Osteoblast (primary cell): ENCODE results near the gene JMJD4. TPM values are rescaled to one million over a fixed set of nuclear protein-coding genes. Genes with fewer than 3 reads are reported as not detected.

ENCODE experiments used
- DNase-seq: peaks from one replicate; pipeline ENCODE4 v3.0.0; 2011; ENCODE audit warnings: low spot score, mixed read lengths; ENCODE audit not compliant: insufficient read length; ENCODE audit errors: missing footprints
- H2AFZ ChIP-seq: 2 replicates; pipeline ENCODE4 v1.6.0; 2011; ENCODE audit warnings: mild to moderate bottlenecking, low read length
- H3K27ac ChIP-seq: 2 replicates; pipeline ENCODE4 v1.5.1; 2011; ENCODE audit warnings: mild to moderate bottlenecking, low read depth, low read length, moderate library complexity
- H3K27me3 ChIP-seq: 2 replicates; pipeline ENCODE4 v1.6.0; 2012; ENCODE audit warnings: mild to moderate bottlenecking, control low read depth, inconsistent platforms, low read length, moderate library complexity; ENCODE audit not compliant: insufficient read depth
- H3K36me3 ChIP-seq: 2 replicates; pipeline ENCODE4 v1.5.1; 2011; ENCODE audit warnings: mild to moderate bottlenecking, low read length, control low read depth, moderate library complexity; ENCODE audit not compliant: insufficient read depth
- H3K4me1 ChIP-seq: 2 replicates; pipeline ENCODE4 v1.5.1; 2011; ENCODE audit warnings: mild to moderate bottlenecking, low read length, control low read depth, moderate library complexity; ENCODE audit not compliant: insufficient read depth
- H3K4me2 ChIP-seq: 2 replicates; pipeline ENCODE4 v1.6.0; 2011; ENCODE audit warnings: mild to moderate bottlenecking, low read length; ENCODE audit not compliant: insufficient read depth
- H3K4me3 ChIP-seq: fragments of 200-600 bp; sonication (generic); 3 replicates; pipeline ENCODE4 v1.5.1; 2012; ENCODE audit warnings: mild to moderate bottlenecking, low read length, inconsistent platforms; ENCODE audit not compliant: insufficient read depth
- H3K79me2 ChIP-seq: 2 replicates; pipeline ENCODE4 v1.6.0; 2012; ENCODE audit warnings: mild to moderate bottlenecking, low read length, control low read depth, inconsistent platforms; ENCODE audit not compliant: insufficient read depth
- H3K9me3 ChIP-seq: 2 replicates; pipeline ENCODE4 v1.5.1; 2011; ENCODE audit warnings: low read depth, low read length, control low read depth
- H4K20me1 ChIP-seq: 2 replicates; pipeline ENCODE4 v1.6.0; 2012; ENCODE audit warnings: mild to moderate bottlenecking, low read length, control low read depth; ENCODE audit not compliant: insufficient read depth
- total RNA-seq: library from RNA; depleted of rRNA; stranded (reverse); fragments of >200 nt; gene quantifications from 2 replicates; pipeline ENCODE4 v1.2.3, GENCODE V29; 2012
- TF ChIP-seq, protein P1 (sequence below): IDR thresholded peaks from 2 replicates; pipeline ENCODE4 v1.5.1; 2011; ENCODE audit warnings: mild to moderate bottlenecking, low read depth, low read length, moderate library complexity; ENCODE audit errors: extremely low read depth

Gene JMJD4
- total RNA-seq, 1 donor: 27.5 TPM

DNA sequence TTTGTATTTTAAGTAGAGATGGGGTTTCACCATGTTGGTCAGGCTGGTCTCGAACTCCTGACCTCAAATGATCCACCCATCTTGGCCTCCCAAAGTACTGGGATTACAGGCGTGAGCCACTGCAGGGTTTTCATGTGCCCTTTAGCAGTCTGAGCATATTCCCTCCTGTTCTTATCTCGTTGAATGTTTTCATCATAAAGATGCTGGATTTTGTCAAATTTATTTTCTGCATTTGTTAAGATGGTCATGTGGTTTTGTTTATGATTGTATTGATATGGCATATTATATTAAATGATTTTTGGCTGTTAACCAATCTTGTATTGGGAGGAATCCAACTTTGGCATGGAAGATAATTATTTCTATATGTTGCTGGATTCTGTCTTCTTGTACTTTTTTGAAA lies 8.8 kb downstream of the JMJD4 start:
- H3K4me1 ChIP-seq: no peaks in the 10 kb centered on the region
- no peak overlapping the region for H3K4me3 ChIP-seq
- no peak overlapping the region for H3K27ac ChIP-seq
- TF ChIP-seq, protein P1, sequence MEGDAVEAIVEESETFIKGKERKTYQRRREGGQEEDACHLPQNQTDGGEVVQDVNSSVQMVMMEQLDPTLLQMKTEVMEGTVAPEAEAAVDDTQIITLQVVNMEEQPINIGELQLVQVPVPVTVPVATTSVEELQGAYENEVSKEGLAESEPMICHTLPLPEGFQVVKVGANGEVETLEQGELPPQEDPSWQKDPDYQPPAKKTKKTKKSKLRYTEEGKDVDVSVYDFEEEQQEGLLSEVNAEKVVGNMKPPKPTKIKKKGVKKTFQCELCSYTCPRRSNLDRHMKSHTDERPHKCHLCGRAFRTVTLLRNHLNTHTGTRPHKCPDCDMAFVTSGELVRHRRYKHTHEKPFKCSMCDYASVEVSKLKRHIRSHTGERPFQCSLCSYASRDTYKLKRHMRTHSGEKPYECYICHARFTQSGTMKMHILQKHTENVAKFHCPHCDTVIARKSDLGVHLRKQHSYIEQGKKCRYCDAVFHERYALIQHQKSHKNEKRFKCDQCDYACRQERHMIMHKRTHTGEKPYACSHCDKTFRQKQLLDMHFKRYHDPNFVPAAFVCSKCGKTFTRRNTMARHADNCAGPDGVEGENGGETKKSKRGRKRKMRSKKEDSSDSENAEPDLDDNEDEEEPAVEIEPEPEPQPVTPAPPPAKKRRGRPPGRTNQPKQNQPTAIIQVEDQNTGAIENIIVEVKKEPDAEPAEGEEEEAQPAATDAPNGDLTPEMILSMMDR: no peak
- H3K4me2 ChIP-seq: no peak overlapping the region
- H3K79me2 ChIP-seq: no peaks in the 10 kb centered on the region
- no peak overlapping the region for H2AFZ ChIP-seq
- peaks cover 20% of the 10 kb centered on the region for H4K20me1 ChIP-seq
- no peaks in the 10 kb centered on the region for H3K36me3 ChIP-seq
- H3K9me3 ChIP-seq: no peaks in the 10 kb centered on the region
- H3K27me3 ChIP-seq: peaks cover 8% of the 10 kb centered on the region
- DNase-seq: no peak

GRCh38 chr1:227725046-227725445 lies 10.1 kb downstream of the JMJD4 start:
- Histone ChIP-seq H4K20me1 (peaks cover 12% of the 10 kb centered on the region), H3K4me3 (no peak overlapping the region), H3K4me2 (no peak overlapping the region), H3K4me1 (no peaks in the 10 kb centered on the region), H3K9me3 (peaks cover 1% of the 10 kb centered on the region), H3K27me3 (peaks cover 8% of the 10 kb centered on the region), H3K79me2 (no peaks in the 10 kb centered on the region), H2AFZ (no peak overlapping the region), H3K36me3 (no peaks in the 10 kb centered on the region), H3K27ac (no peak overlapping the region)
- peak; percentile 48 for DNase-seq
- TF ChIP-seq, protein P1: no peak

- Histone ChIP-seq H4K20me1 (no peaks in the 10 kb centered on the region), H3K4me2 (no peak overlapping the region), H2AFZ (peak overlapping the region; percentile 15), H3K79me2 (no peaks in the 10 kb centered on the region), H3K27me3 (peaks cover 8% of the 10 kb centered on the region), H3K27ac (no peak overlapping the region), H3K9me3 (peaks cover 6% of the 10 kb centered on the region), H3K4me3 (no peak overlapping the region), H3K4me1 (no peaks in the 10 kb centered on the region), H3K36me3 (no peaks in the 10 kb centered on the region)
- no peak for DNase-seq
- TF ChIP-seq, protein P1: no peak
These were observed 11.6 kb downstream of the JMJD4 start for GRCh38 chr1:227723474-227723873.

- no peak overlapping the region for H3K4me3 ChIP-seq
- no peaks in the 10 kb centered on the region for H4K20me1 ChIP-seq
- DNase-seq: no peak
- H3K9me3 ChIP-seq: peaks cover 6% of the 10 kb centered on the region
- H3K36me3 ChIP-seq: no peaks in the 10 kb centered on the region
- TF ChIP-seq, protein P1: no peak
- no peaks in the 10 kb centered on the region for H3K79me2 ChIP-seq
- no peaks in the 10 kb centered on the region for H3K4me1 ChIP-seq
- no peak overlapping the region for H2AFZ ChIP-seq
- H3K27me3 ChIP-seq: no peaks in the 10 kb centered on the region
- H3K27ac ChIP-seq: no peak overlapping the region
- H3K4me2 ChIP-seq: no peak overlapping the region
These were observed 16.2 kb downstream of the JMJD4 start for GRCh38 chr1:227718932-227719331.
